Fibroblast of peridontal ligament (primary cell): ENCODE results near the gene FOXP1.

ENCODE experiments used
- DNase-seq: peaks from one replicate; pipeline ENCODE4 v3.0.0-alpha.2; 2010; ENCODE audit errors: extremely low read depth

Gene FOXP1

DNA sequence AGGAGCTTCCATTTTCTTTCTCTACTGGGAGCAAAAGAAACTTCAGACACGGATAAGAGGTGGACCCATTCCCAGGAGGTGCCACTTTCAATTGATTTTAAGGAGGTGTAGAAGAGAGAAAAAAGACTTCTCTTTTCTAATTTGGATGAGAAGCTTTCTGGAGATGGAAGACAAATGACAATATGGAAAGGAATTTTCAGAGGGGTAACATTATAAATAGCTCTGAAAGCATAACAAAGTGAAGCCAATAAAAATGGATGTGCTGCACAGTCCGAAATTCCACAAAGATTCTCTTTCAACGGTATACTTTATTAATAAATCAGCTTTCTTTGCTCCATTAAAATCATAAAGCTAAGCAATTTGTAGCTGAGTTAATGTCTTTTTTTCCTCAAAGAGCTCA, 663.9 kb downstream of the FOXP1 start:
- no peak for DNase-seq

DNA sequence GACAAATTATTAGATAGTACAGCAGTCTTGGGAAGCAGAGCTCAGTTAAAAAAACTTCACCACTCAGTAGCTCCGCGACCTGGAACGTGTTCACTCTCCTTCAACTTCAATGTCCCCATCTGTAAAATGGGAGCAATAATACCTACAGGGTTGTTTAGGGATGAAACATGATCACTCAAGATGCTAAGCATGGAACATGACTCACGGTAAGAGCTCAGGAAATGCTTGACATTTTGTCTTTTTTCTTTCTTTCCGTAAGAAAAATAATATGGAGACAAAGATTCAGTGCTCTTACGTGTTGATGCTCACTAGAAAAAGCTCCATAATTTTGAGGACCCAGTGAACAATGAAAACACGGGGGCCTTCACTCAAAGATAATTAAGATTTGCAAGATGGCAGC, 664.4 kb downstream of the FOXP1 start:
- no peak for DNase-seq

DNA sequence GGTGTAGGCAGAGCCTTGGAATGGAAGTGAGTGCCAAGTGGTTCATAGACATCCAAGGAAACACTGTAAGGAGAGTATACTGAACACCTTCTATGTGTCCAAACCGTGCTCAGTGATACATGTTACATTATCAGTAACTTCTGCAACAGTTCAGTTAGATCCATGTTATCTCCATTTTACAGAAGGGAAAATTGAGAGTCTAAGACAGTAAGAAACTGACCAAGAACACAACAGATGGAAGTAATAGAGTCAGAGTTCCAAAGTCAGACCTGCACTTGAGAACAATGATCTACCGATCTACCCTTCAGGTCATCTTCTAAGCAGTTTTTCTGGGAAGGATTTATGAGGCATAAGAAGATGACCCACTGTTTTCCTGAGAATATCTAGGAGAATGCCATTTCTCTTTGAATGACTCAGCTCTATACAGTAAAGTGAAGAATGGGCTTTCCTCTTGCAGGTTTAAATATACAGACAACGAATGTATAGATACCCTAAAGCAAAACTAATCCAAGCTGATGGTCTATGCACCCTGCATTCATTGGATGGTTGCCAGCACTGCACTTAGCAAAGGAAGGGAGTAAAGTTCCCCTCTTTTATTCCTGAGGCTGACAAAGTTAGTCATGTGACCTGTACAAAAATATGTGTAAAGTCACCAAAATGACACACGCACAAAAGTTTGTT, 667.0 kb downstream of the FOXP1 start:
- DNase-seq, result no peak

DNA sequence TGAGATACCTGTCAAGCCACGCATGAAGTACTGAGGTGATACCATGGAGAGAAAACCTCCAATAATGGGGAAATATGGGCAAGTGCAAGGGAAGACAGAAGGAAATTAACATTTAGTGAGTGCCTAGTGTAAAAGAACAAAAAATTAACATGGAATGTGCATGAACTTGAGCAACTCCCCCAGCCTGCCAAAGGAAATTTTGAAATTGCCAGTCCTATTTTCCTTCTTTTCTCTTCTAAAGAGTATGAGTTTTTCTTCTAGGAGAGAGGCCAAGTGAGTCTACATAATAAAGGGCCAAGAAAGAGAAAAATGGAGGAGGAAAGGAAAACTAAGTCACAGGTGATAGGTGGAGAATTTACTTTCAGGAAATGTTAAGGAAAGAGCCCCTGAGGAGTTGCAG, 668.7 kb downstream of the FOXP1 start:
- DNase-seq, result peak; percentile 12

DNA sequence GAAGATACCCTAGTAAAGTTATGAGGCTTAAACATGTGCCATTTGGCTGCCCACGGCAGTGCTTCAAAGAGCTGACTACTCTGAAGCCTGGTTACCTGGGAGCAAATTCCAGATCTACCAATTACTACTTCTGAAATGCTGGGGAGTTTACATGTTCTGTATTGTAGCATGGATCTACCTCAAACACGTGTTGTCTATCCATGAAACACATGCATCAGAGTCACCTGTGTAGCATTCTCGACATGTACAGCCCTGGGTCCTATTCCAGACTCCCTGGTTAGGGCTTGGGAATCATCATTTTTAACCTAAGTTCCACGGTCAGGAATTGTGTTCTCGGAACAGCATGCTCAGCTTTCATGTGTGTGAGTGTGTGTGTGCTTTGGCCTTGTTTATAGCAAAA, 671.8 kb downstream of the FOXP1 start:
- DNase-seq, result no peak

GRCh38 chr3:70905491-70905890, 678.0 kb downstream of the FOXP1 start:
- no peak for DNase-seq
